Nephron progenitor cell (in vitro differentiated cells): ENCODE data around the gene AGAP1.

Experiments used
- DNase-seq: peaks from one replicate; pipeline ENCODE4 v3.0.0; 2021
- H3K27ac Mint-ChIP-seq: 2 replicates; pipeline ENCODE4 v1.8.0; 2021; ENCODE audit warnings: mild to moderate bottlenecking, moderate library complexity, mixed read lengths
- H3K27me3 Mint-ChIP-seq: 2 replicates; pipeline ENCODE4 v1.8.0; 2021; ENCODE audit warnings: mild to moderate bottlenecking, low read depth, mixed read lengths; ENCODE audit not compliant: poor library complexity
- H3K36me3 Mint-ChIP-seq: 2 replicates; pipeline ENCODE4 v1.8.0; 2021; ENCODE audit warnings: low read depth, mixed read lengths
- H3K4me1 Mint-ChIP-seq: 2 replicates; pipeline ENCODE4 v1.8.0; 2021; ENCODE audit warnings: mixed read lengths
- H3K4me3 Mint-ChIP-seq: 2 replicates; pipeline ENCODE4 v1.8.0; 2021; ENCODE audit warnings: mild to moderate bottlenecking, moderate library complexity, mixed read lengths
- H3K9me3 Mint-ChIP-seq: 2 replicates; pipeline ENCODE4 v1.8.0; 2021; ENCODE audit warnings: mild to moderate bottlenecking, moderate library complexity, mixed read lengths
- CTCF ChIP-seq: fragments of 200-600 bp; sonication (generic); IDR thresholded peaks from 2 replicates; pipeline ENCODE4 v1.5.0; 2021; ENCODE audit warnings: antibody characterized with exemption

The AGAP1 gene

GRCh38 chr2:236051351-236051750 lies 557.5 kb downstream of the AGAP1 start:
- peaks cover 34% of the 10 kb centered on the region for H3K27me3 Mint-ChIP-seq
- no peak for DNase-seq
- H3K4me1 Mint-ChIP-seq: peaks cover 66% of the 10 kb centered on the region
- peaks cover 30% of the 10 kb centered on the region for H3K36me3 Mint-ChIP-seq
- H3K9me3 Mint-ChIP-seq: no peaks in the 10 kb centered on the region
- H3K27ac Mint-ChIP-seq: no peak overlapping the region
- H3K4me3 Mint-ChIP-seq: no peak overlapping the region
- no peak for TF ChIP-seq CTCF

- TF ChIP-seq CTCF: no peak
- Mint-ChIP-seq H3K36me3 (peaks cover 31% of the 10 kb centered on the region), H3K4me3 (no peak overlapping the region), H3K27me3 (peaks cover 34% of the 10 kb centered on the region), H3K9me3 (no peaks in the 10 kb centered on the region), H3K4me1 (peaks cover 66% of the 10 kb centered on the region), H3K27ac (no peak overlapping the region)
- no peak for DNase-seq
Observed at GRCh38 chr2:236051806-236052205, 558.0 kb downstream of the AGAP1 start.

GRCh38 chr2:236052206-236052605 lies 558.4 kb downstream of the AGAP1 start:
- TF ChIP-seq CTCF: no peak
- DNase-seq: no peak
- Mint-ChIP-seq H3K4me1 (peaks cover 65% of the 10 kb centered on the region), H3K4me3 (no peak overlapping the region), H3K9me3 (no peaks in the 10 kb centered on the region), H3K36me3 (peaks cover 35% of the 10 kb centered on the region), H3K27ac (no peak overlapping the region), H3K27me3 (peaks cover 34% of the 10 kb centered on the region)

GRCh38 chr2:236052926-236053821 lies 559.3 kb downstream of the AGAP1 start:
- TF ChIP-seq CTCF: no peak
- peaks cover 61% of the 10 kb centered on the region for H3K4me1 Mint-ChIP-seq
- H3K36me3 Mint-ChIP-seq: peaks cover 42% of the 10 kb centered on the region
- H3K27ac Mint-ChIP-seq: no peak overlapping the region
- DNase-seq: peak; percentile 15
- H3K27me3 Mint-ChIP-seq: peaks cover 34% of the 10 kb centered on the region
- H3K9me3 Mint-ChIP-seq: peaks cover 8% of the 10 kb centered on the region
- peak overlapping the region; percentile 23 for H3K4me3 Mint-ChIP-seq

- Mint-ChIP-seq H3K4me3 (peak overlapping the region; percentile 32), H3K27ac (no peak overlapping the region), H3K27me3 (peaks cover 30% of the 10 kb centered on the region), H3K4me1 (peaks cover 61% of the 10 kb centered on the region), H3K9me3 (peaks cover 13% of the 10 kb centered on the region), H3K36me3 (peaks cover 40% of the 10 kb centered on the region)
- DNase-seq: no peak
- no peak for TF ChIP-seq CTCF
Observed at GRCh38 chr2:236054125-236054524, 560.3 kb downstream of the AGAP1 start.
